Measurements from ENCODE around the gene TBC1D1. TPM values are rescaled to one million over a fixed set of nuclear protein-coding genes. Genes with fewer than 3 reads are reported as not detected.

The TBC1D1 gene
- polyA plus RNA-seq, 3 donors: 23.3 to 70.0 (median 31.5) TPM

GRCh38 chr4:38119668-38120385 lies 228.9 kb downstream of the TBC1D1 start:
- Histone ChIP-seq H3K9ac (ENCODE audit: insufficient read depth, low read length, poor library complexity, severe bottlenecking) (no peak overlapping the region), H3K27me3 (ENCODE audit: control insufficient read depth in 2 of 2, insufficient read depth in 2 of 2, low read length in 2 of 2) (no peaks in the 10 kb centered on the region), H3K27ac (ENCODE audit: low read depth in 1 of 2, low read length in 2 of 2) (no peak overlapping the region), H4K20me1 (ENCODE audit: insufficient read depth, low read length) (no peaks in the 10 kb centered on the region), H3K36me3 (replicated peaks in 1 of 2; ENCODE audit: control insufficient read depth in 1 of 2, insufficient read depth in 2 of 2, low read length in 2 of 2) (peaks cover 80 to 98% of the 10 kb centered on the region in 2 donors), H3K4me1 (ENCODE audit: control insufficient read depth in 1 of 2, insufficient read depth in 2 of 2, low read length in 2 of 2) (peaks cover 4 to 8% of the 10 kb centered on the region in 2 donors), H3K4me2 (replicated peaks; ENCODE audit: extremely low read depth, low read length, poor library complexity, severe bottlenecking) (no peak overlapping the region), H2AFZ (ENCODE audit: insufficient read depth, low read depth, low read length, poor library complexity, severe bottlenecking) (no peak overlapping the region), H3K4me3 (replicated peaks in 1 of 3; ENCODE audit: low read depth in 2 of 3, low read length in 3 of 3) (no peak overlapping the region), H3K79me2 (ENCODE audit: insufficient read depth, low read length) (no peaks in the 10 kb centered on the region), H3K9me3 (replicated peaks in 1 of 2; ENCODE audit: control insufficient read depth in 1 of 2, insufficient read depth in 1 of 2, low read length in 2 of 2) (no peaks in the 10 kb centered on the region)
- Mint-ChIP-seq H3K4me3 (no peak overlapping the region), H3K36me3 (peaks cover 86 to 98% of the 10 kb centered on the region in 2 donors), H3K4me1 (peaks cover 8% of the 10 kb centered on the region), H3K27ac (no peak overlapping the region), H3K9me3 (no peaks in the 10 kb centered on the region), H3K27me3 (ENCODE audit: low read depth in 3 of 3) (no peaks in the 10 kb centered on the region)
- 100% methylated on average over 3 of the region's 7 CpGs for WGBS (ENCODE audit: insufficient coverage)
- intact Hi-C loops (cut with micrococcal nuclease): no loop called here
- no peak for DNase-seq
- TF ChIP-seq CTCF (IDR thresholded peaks at IDR 0.05): no peak

- no peak overlapping the region for H2AFZ ChIP-seq (ENCODE audit: insufficient read depth, low read depth, low read length, poor library complexity, severe bottlenecking)
- TF ChIP-seq CTCF (IDR thresholded peaks at IDR 0.05): no peak
- H3K27me3 ChIP-seq (ENCODE audit: control insufficient read depth in 2 of 2, insufficient read depth in 2 of 2, low read length in 2 of 2): no peaks in the 10 kb centered on the region
- H3K79me2 ChIP-seq (ENCODE audit: insufficient read depth, low read length): no peaks in the 10 kb centered on the region
- peaks cover 85 to 99% of the 10 kb centered on the region in 2 donors for H3K36me3 ChIP-seq (replicated peaks in 1 of 2; ENCODE audit: control insufficient read depth in 1 of 2, insufficient read depth in 2 of 2, low read length in 2 of 2)
- intact Hi-C loops (cut with micrococcal nuclease): no loop called here
- H3K27me3 Mint-ChIP-seq (ENCODE audit: low read depth in 3 of 3): no peaks in the 10 kb centered on the region
- H3K4me3 Mint-ChIP-seq: no peak overlapping the region
- peaks cover 8% of the 10 kb centered on the region for H3K4me1 Mint-ChIP-seq
- no peaks in the 10 kb centered on the region for H4K20me1 ChIP-seq (ENCODE audit: insufficient read depth, low read length)
- H3K4me3 ChIP-seq (replicated peaks in 1 of 3; ENCODE audit: low read depth in 2 of 3, low read length in 3 of 3): no peak overlapping the region
- DNase-seq: no peak
- peak overlapping the region in 1 of 2 donors; percentile 3 for H3K27ac ChIP-seq (ENCODE audit: low read depth in 1 of 2, low read length in 2 of 2)
- peaks cover 91 to 98% of the 10 kb centered on the region in 2 donors for H3K36me3 Mint-ChIP-seq
- H3K9me3 Mint-ChIP-seq: no peaks in the 10 kb centered on the region
- H3K4me2 ChIP-seq (replicated peaks; ENCODE audit: extremely low read depth, low read length, poor library complexity, severe bottlenecking): no peak overlapping the region
- H3K9ac ChIP-seq (ENCODE audit: insufficient read depth, low read length, poor library complexity, severe bottlenecking): no peak overlapping the region
- peaks cover 4 to 8% of the 10 kb centered on the region in 2 donors for H3K4me1 ChIP-seq (ENCODE audit: control insufficient read depth in 1 of 2, insufficient read depth in 2 of 2, low read length in 2 of 2)
- WGBS (ENCODE audit: insufficient coverage): 100% methylated on average over 2 of the region's 4 CpGs
- H3K9me3 ChIP-seq (replicated peaks in 1 of 2; ENCODE audit: control insufficient read depth in 1 of 2, insufficient read depth in 1 of 2, low read length in 2 of 2): no peaks in the 10 kb centered on the region
- peak overlapping the region in 2 of 7 donors; percentile 43 to 67 for H3K27ac Mint-ChIP-seq
Measured at GRCh38 chr4:38120772-38121171, 229.9 kb downstream of the TBC1D1 start.

Data from CD14-positive monocyte (primary cell).